ENCODE measurements around the gene PDZK1. TPM values are rescaled to one million over a fixed set of nuclear protein-coding genes. Genes with fewer than 3 reads are reported as not detected.
A peak's percentile ranks its signal among the peaks of the same experiment; 100 is the strongest.
"Not testable (repeated sequence)": the region's sequence is repeated elsewhere in the genome, so short reads cannot be mapped to it uniquely, and the experiment has no call there.

Gene PDZK1
- total RNA-seq, 4 donors from 2014 or later, result 1.9 to 3.0 (median 2.2) TPM; not detected in 1

GRCh38 chr1:145729666-145730436, 22.7 kb upstream of the PDZK1 start:
- Histone ChIP-seq H3K4me1 (no peaks in the 10 kb centered on the region), H3K27ac (no peak overlapping the region), H3K36me3 (no peaks in the 10 kb centered on the region), H3K9me3 (no peaks in the 10 kb centered on the region), H3K4me3 (no peak overlapping the region), H3K27me3 (no peaks in the 10 kb centered on the region)
- DNase-seq, result no peak
- intact Hi-C loops (cut with DNase I; ENCODE audit: low total_unique reads) (no loop called here), in situ Hi-C loops (cut with MboI; ENCODE audit: low pct_ligation_motif_present in 1 of 4, low pct_unique_long_range_greater_than_20kb in 1 of 4, low sequenced_read_pairs in 3 of 4) (no loop called here)
- 73 to 91% methylated on average over 2 to 5 of the region's 5 CpGs for WGBS, 2 donors (ENCODE audit: low coverage in 1 of 2)
- TF ChIP-seq CTCF (IDR thresholded peaks at IDR 0.05) (no peak), EP300 (IDR thresholded peaks at IDR 0.05; ENCODE audit: low read depth) (no peak), POLR2AphosphoS5 (IDR thresholded peaks at IDR 0.05) (no peak), POLR2A (IDR thresholded peaks at IDR 0.05) (no peak)

GRCh38 chr1:145729196-145729595, 22.0 kb upstream of the PDZK1 start:
- 50 to 75% methylated on average over 2 to 5 of the region's 5 CpGs for WGBS, 2 donors (ENCODE audit: low coverage in 1 of 2)
- Histone ChIP-seq H3K4me1 (no peaks in the 10 kb centered on the region), H3K27me3 (no peaks in the 10 kb centered on the region), H3K4me3 (no peak overlapping the region), H3K27ac (no peak overlapping the region), H3K36me3 (no peaks in the 10 kb centered on the region), H3K9me3 (no peaks in the 10 kb centered on the region)
- TF ChIP-seq POLR2AphosphoS5 (IDR thresholded peaks at IDR 0.05), result no peak
- no peak for TF ChIP-seq CTCF (IDR thresholded peaks at IDR 0.05)
- no peak for TF ChIP-seq POLR2A (IDR thresholded peaks at IDR 0.05)
- TF ChIP-seq EP300 (IDR thresholded peaks at IDR 0.05; ENCODE audit: low read depth), result no peak
- DNase-seq, result no peak
- in situ Hi-C loops (cut with MboI; ENCODE audit: low pct_ligation_motif_present in 1 of 4, low pct_unique_long_range_greater_than_20kb in 1 of 4, low sequenced_read_pairs in 3 of 4), result no loop called here
- intact Hi-C loops (cut with DNase I; ENCODE audit: low total_unique reads), result no loop called here

- DNase-seq; in situ Hi-C loops (cut with MboI; ENCODE audit: low pct_ligation_motif_present in 1 of 4, low pct_unique_long_range_greater_than_20kb in 1 of 4, low sequenced_read_pairs in 3 of 4); H3K4me3 ChIP-seq; H3K4me1 ChIP-seq; H3K36me3 ChIP-seq; H3K9me3 ChIP-seq; intact Hi-C loops (cut with DNase I; ENCODE audit: low total_unique reads); H3K27ac ChIP-seq: not testable (repeated sequence)
- 87 to 92% methylated on average over 3 to 5 of the region's 5 CpGs for WGBS, 2 donors (ENCODE audit: low coverage in 1 of 2)
- peaks cover 12% of the 10 kb centered on the region for H3K27me3 ChIP-seq
Observed at GRCh38 chr1:145726193-145726592, 19.0 kb upstream of the PDZK1 start.

GRCh38 chr1:145720878-145721671, 13.9 kb upstream of the PDZK1 start:
- intact Hi-C loops (cut with DNase I; ENCODE audit: low total_unique reads), result no loop called here
- 14% methylated on average over 41 of the region's 47 CpGs; no CpG with 5 or more reads in 1 of the 2 donors for WGBS, 2 donors (ENCODE audit: low coverage in 1 of 2)
- no peak overlapping the region for H3K27ac ChIP-seq
- H3K27me3 ChIP-seq, result peaks cover 17% of the 10 kb centered on the region
- peak; percentile 71 for DNase-seq
- TF ChIP-seq EP300 (IDR thresholded peaks at IDR 0.05; ENCODE audit: low read depth), result no peak
- TF ChIP-seq CTCF (IDR thresholded peaks at IDR 0.05), result peak; percentile 80 to 96 (median 94)
- no peaks in the 10 kb centered on the region for H3K36me3 ChIP-seq
- H3K4me1 ChIP-seq, result peaks cover 4 to 10% (median 8%) of the 10 kb centered on the region in 4 donors
- H3K4me3 ChIP-seq, result peak overlapping the region in 2 of 4 donors; percentile 9 to 25
- in situ Hi-C loops (cut with MboI; ENCODE audit: low pct_ligation_motif_present in 1 of 4, low pct_unique_long_range_greater_than_20kb in 1 of 4, low sequenced_read_pairs in 3 of 4), result no loop called here
- no peaks in the 10 kb centered on the region for H3K9me3 ChIP-seq

All from transverse colon (tissue), 4 donors.